Prostate gland (tissue), 2 donors: ENCODE data around the gene CATSPERD. TPM values are rescaled to one million over a fixed set of nuclear protein-coding genes. Genes with fewer than 3 reads are reported as not detected.

ENCODE experiments used
- DNase-seq: peaks from one replicate; pipeline ENCODE4 v3.0.0-alpha.2; 2019; ENCODE audit warnings: low spot score
- H3K27ac ChIP-seq, 2 donors: fragments of 200-600 bp; sonication (generic); 2 replicates each; pipeline ENCODE4 v1.5.1; 2017 to 2019
- H3K27me3 ChIP-seq: fragments of 200-600 bp; sonication (generic); replicated peaks from 2 replicates; pipeline ENCODE4 v1.5.1; 2019; ENCODE audit not compliant: insufficient read depth
- H3K36me3 ChIP-seq, 2 donors: fragments of 200-600 bp; sonication (generic); 1 replicate in 1 of 2; 2 replicates in 1 of 2; pipeline versions ENCODE4 v1.5.1 to v1.8.1; 2017 to 2019
- H3K4me1 ChIP-seq: fragments of 200-600 bp; sonication (generic); replicated peaks from 2 replicates; pipeline ENCODE4 v1.5.1; 2019
- H3K4me3 ChIP-seq, 2 donors: fragments of 200-600 bp; sonication (generic); 2 replicates each; pipeline ENCODE4 v1.5.1; 2017 to 2019
- H3K9me3 ChIP-seq: fragments of 200-600 bp; sonication (generic); 2 replicates; pipeline ENCODE4 v1.5.1; 2017
- CTCF ChIP-seq, 4 experiments: fragments of 200-600 bp in 2 of 4; fragments of 450-650 bp in 2 of 4; sonication (generic) in 2 of 4; IDR thresholded peaks; 1 replicate in 3 of 4; 2 replicates in 1 of 4; pipeline ENCODE4 v1.5.1; 2016 to 2019; ENCODE audit warnings: antibody characterized with exemption in 4 of 4, mild to moderate bottlenecking in 2 of 4, moderate library complexity in 2 of 4
- POLR2A ChIP-seq: fragments of 450-650 bp; IDR thresholded peaks from one replicate; pipeline ENCODE4 v1.6.1; 2016; ENCODE audit warnings: antibody characterized with exemption, mild to moderate bottlenecking
- POLR2AphosphoS5 ChIP-seq: sonication (generic); formaldehyde crosslinking; IDR thresholded peaks from one replicate; pipeline ENCODE4 v1.6.1; 2017; ENCODE audit warnings: antibody characterized with exemption
- WGBS: methylation state at CpG from one replicate; pipeline ENCODE4 v1.1.5; 2018; 5-methylcytosine and 5-hydroxymethylcytosine counted together
- intact Hi-C: fragments of 100-400 bp; cut with DNase I; formaldehyde crosslinking; loops from one replicate; pipeline ENCODE4 v1.14.2; 2022
- total RNA-seq, 2 donors: library from RNA; depleted of rRNA; stranded (reverse); fragments of >200 nt; gene quantifications; one replicate each; pipeline ENCODE4 v1.1.0, GENCODE V29; 2016

CATSPERD gene
- total RNA-seq, 2 donors from 2014 or later: 1.4 TPM; not detected in 1

GRCh38 chr19:5696196-5697021 lies 24.0 kb upstream of the CATSPERD start:
- WGBS: 79% methylated on average over 25 of the region's 42 CpGs
- TF ChIP-seq CTCF (IDR thresholded peaks at IDR 0.05): no peak
- TF ChIP-seq POLR2A: no peak
- no peak for TF ChIP-seq POLR2AphosphoS5
- Histone ChIP-seq H3K27ac (no peak overlapping the region), H3K4me3 (no peak overlapping the region), H3K27me3 (no peaks in the 10 kb centered on the region), H3K4me1 (peaks cover 12% of the 10 kb centered on the region), H3K9me3 (no peaks in the 10 kb centered on the region), H3K36me3 (peaks cover 7 to 47% of the 10 kb centered on the region in 2 donors)
- intact Hi-C loops: no loop called here
- DNase-seq: no peak

DNA sequence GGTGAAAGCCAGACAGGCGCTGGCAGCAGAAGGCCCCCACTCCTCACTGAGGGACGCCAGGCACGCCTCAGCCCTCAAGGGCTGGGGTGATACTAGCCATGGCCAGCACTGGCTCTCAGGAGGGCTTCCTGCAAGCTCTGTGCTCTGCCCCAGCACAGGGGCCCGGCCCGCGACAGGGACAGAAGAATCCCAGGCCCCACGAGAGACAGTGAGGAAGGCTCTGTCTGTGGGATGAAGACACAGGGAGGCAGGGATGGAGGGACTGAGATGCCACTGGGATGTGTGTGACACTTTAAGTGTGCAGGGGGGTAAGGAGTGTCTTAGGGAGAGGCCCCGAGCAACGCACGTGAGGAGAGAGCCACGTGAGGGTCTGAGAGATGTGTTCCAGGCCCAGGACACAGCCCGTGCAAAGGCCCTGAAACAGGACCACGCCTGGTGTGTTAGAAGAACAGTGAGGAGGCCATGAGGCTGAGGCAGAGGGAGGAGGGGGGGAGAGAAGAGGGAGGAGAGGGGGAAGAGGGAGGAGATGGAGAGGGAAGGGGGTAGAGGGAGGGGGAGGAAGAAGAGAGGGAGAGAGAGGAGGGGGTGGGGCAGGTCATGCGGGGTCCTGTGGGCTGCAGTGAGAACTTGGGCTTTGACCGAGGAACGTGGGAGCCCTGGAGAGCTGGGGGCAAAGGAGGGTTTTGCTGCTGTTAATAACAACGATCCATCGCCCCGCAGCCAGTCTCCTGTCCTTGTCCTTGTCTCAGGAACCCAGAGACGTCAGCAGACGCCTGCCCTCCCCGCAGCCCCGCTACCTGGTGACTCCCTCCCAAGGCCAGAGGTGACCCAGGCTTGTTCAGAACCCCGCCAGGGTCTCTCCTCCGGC lies 23.2 kb upstream of the CATSPERD start:
- DNase-seq: no peak
- no peaks in the 10 kb centered on the region for H3K27me3 ChIP-seq
- WGBS: 75% methylated on average over 25 of the region's 25 CpGs
- H3K9me3 ChIP-seq: no peaks in the 10 kb centered on the region
- no peak for TF ChIP-seq CTCF (IDR thresholded peaks at IDR 0.05)
- no peak for TF ChIP-seq POLR2A
- no peak for TF ChIP-seq POLR2AphosphoS5
- intact Hi-C loops: no loop called here
- peaks cover 7 to 39% of the 10 kb centered on the region in 2 donors for H3K36me3 ChIP-seq
- no peak overlapping the region for H3K27ac ChIP-seq
- no peak overlapping the region for H3K4me3 ChIP-seq
- peaks cover 4% of the 10 kb centered on the region for H3K4me1 ChIP-seq

GRCh38 chr19:5697890-5698634 lies 22.4 kb upstream of the CATSPERD start:
- H3K9me3 ChIP-seq: no peaks in the 10 kb centered on the region
- peaks cover 7 to 34% of the 10 kb centered on the region in 2 donors for H3K36me3 ChIP-seq
- H3K4me3 ChIP-seq: no peak overlapping the region
- no peaks in the 10 kb centered on the region for H3K4me1 ChIP-seq
- TF ChIP-seq CTCF (IDR thresholded peaks at IDR 0.05) (no peak), POLR2A (no peak), POLR2AphosphoS5 (no peak)
- no peak for DNase-seq
- no peaks in the 10 kb centered on the region for H3K27me3 ChIP-seq
- 82% methylated on average over 30 of the region's 30 CpGs for WGBS
- no peak overlapping the region for H3K27ac ChIP-seq
- intact Hi-C loops: no loop called here

DNA sequence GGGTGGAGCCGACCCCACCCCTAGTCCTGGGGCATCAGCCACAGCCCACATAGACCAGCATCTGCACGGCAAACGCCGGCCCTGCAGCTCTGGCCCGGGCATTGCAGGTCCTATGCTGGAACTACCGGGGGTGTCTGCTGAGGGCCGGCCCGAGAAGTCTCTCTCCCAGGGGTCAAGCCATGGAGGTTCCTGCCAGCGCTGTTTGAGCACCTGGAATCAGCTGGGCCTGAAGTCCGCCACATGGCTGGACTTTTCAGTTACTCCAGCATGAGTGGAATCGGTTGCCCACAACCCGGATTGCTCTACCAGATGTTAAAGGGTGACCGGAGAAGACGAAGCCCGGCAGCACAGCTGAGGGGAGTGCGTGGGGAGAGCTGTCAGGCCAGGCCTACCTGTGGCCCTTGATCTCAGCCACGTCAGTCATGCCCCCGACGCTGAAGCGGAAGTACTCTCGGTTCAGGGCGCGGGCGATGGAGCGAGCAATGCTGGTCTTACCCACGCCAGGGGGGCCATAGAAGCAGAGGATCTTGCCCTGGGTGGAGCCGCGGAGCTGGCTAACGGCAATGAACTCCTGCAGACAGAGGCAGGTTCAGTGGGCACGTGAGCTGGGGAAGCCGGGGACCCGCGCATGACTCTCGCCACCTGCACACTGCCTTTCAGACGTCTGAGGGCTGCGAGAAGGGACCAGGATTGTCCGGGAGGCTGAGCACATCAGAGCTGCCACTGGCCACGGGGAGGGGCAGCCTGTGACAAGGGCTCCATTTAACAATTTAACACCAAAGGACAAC lies 21.6 kb upstream of the CATSPERD start:
- TF ChIP-seq CTCF (IDR thresholded peaks at IDR 0.05): no peak
- no peak for TF ChIP-seq POLR2A
- no peak for TF ChIP-seq POLR2AphosphoS5
- H3K36me3 ChIP-seq: peaks cover 7 to 34% of the 10 kb centered on the region in 2 donors
- no peaks in the 10 kb centered on the region for H3K4me1 ChIP-seq
- intact Hi-C loops: no loop called here
- no peak for DNase-seq
- no peak overlapping the region for H3K27ac ChIP-seq
- H3K27me3 ChIP-seq: no peaks in the 10 kb centered on the region
- WGBS: 87% methylated on average over 35 of the region's 38 CpGs
- no peak overlapping the region for H3K4me3 ChIP-seq
- H3K9me3 ChIP-seq: no peaks in the 10 kb centered on the region
